Nephron (organoid): ENCODE results near the gene SUN2.

Experiments used
- H3K27ac Mint-ChIP-seq, 3 experiments: 2 replicates each; pipeline ENCODE4 v1.8.0; 2020; ENCODE audit warnings: mixed read lengths in 3 of 3, mild to moderate bottlenecking in 2 of 3, moderate library complexity in 1 of 3
- H3K27me3 Mint-ChIP-seq: 2 replicates; pipeline ENCODE4 v1.8.0; 2021; ENCODE audit warnings: low read depth, mild to moderate bottlenecking, moderate library complexity, mixed read lengths
- H3K36me3 Mint-ChIP-seq: 2 replicates; pipeline ENCODE4 v1.8.0; 2020; ENCODE audit warnings: low read depth, mixed read lengths
- H3K4me1 Mint-ChIP-seq: 2 replicates; pipeline ENCODE4 v1.8.0; 2020; ENCODE audit warnings: mixed read lengths
- H3K4me3 Mint-ChIP-seq, 3 experiments: 2 replicates each; pipeline ENCODE4 v1.8.0; 2020; ENCODE audit warnings: mild to moderate bottlenecking in 3 of 3, mixed read lengths in 3 of 3, moderate library complexity in 2 of 3
- H3K9me3 Mint-ChIP-seq: 2 replicates; pipeline ENCODE4 v1.8.0; 2020; ENCODE audit warnings: mixed read lengths
- TF ChIP-seq, protein P1 (sequence below), 3 experiments: fragments of 200-600 bp; sonication (generic); IDR thresholded peaks; one replicate each; pipeline ENCODE4 v1.5.0; 2021; ENCODE audit warnings: antibody characterized with exemption in 3 of 3; ENCODE audit not compliant: unreplicated experiment in 3 of 3

The SUN2 gene

DNA sequence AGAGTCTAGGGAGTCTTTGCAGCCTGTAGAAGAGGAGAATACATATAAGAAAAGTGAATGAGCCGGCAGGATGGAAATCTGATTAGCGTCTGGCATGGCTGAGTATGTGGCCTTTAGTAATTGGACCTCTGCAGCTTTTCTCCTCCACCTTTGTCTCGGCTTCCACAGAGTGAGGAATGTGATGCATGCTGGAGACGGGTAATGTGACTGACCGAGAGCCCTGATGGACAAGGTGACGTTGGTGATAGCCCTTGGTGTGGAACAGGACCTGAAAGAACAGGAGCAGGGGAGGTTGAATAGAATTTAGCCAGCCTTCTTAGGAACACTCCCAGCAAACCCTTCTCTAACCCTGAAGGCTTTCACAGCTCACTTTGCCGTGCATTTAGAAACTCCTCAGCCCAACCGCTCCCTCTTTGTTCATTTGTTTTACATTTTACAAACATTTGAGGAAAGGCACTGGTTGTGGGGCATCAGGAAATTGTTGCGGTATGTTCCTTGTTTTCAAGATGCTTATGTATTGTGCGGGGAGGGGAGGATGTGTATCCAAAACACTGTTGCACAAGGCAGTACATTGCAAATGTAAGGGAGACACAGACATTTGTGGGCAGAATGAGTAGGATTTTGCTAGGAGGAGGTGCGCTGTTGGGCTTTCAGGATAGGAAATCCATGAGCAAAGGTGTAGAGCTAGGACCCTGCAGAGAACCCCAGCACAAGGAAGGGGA lies 43.2 kb downstream of the SUN2 start:
- Mint-ChIP-seq H3K27me3 (no peaks in the 10 kb centered on the region), H3K27ac (peak overlapping the region; percentile 79 to 83 (median 81)), H3K9me3 (no peaks in the 10 kb centered on the region), H3K4me3 (peak overlapping the region in 1 of 3 experiments; percentile 20), H3K4me1 (peaks cover 74% of the 10 kb centered on the region), H3K36me3 (peaks cover 14% of the 10 kb centered on the region)
- TF ChIP-seq, protein P1, sequence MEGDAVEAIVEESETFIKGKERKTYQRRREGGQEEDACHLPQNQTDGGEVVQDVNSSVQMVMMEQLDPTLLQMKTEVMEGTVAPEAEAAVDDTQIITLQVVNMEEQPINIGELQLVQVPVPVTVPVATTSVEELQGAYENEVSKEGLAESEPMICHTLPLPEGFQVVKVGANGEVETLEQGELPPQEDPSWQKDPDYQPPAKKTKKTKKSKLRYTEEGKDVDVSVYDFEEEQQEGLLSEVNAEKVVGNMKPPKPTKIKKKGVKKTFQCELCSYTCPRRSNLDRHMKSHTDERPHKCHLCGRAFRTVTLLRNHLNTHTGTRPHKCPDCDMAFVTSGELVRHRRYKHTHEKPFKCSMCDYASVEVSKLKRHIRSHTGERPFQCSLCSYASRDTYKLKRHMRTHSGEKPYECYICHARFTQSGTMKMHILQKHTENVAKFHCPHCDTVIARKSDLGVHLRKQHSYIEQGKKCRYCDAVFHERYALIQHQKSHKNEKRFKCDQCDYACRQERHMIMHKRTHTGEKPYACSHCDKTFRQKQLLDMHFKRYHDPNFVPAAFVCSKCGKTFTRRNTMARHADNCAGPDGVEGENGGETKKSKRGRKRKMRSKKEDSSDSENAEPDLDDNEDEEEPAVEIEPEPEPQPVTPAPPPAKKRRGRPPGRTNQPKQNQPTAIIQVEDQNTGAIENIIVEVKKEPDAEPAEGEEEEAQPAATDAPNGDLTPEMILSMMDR (IDR thresholded peaks at IDR 0.05; ENCODE audit: unreplicated experiment in 3 of 3), result no peak

DNA sequence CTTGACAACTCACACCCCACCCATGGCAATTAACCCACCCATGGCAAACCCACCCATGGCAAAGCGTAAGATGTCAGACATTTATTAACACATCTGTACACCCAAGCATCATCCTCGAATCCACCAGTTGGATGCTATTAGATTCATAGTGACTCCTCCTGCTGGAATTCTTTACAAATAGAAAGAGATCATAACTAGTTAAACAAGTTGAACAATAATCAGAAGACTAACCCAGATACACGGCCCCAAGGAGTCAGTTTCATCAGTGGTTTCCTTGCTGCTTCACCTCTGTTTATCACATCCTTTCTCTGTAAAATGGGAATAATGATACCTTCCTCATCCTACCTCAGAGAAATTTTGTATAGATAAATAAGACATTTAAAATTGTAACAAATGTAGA lies 44.9 kb downstream of the SUN2 start:
- TF ChIP-seq, protein P1 (IDR thresholded peaks at IDR 0.05; ENCODE audit: unreplicated experiment in 3 of 3), result no peak
- no peak overlapping the region for H3K4me3 Mint-ChIP-seq
- H3K27me3 Mint-ChIP-seq, result no peaks in the 10 kb centered on the region
- peaks cover 72% of the 10 kb centered on the region for H3K4me1 Mint-ChIP-seq
- no peak overlapping the region for H3K27ac Mint-ChIP-seq
- H3K9me3 Mint-ChIP-seq, result no peaks in the 10 kb centered on the region
- no peaks in the 10 kb centered on the region for H3K36me3 Mint-ChIP-seq

DNA sequence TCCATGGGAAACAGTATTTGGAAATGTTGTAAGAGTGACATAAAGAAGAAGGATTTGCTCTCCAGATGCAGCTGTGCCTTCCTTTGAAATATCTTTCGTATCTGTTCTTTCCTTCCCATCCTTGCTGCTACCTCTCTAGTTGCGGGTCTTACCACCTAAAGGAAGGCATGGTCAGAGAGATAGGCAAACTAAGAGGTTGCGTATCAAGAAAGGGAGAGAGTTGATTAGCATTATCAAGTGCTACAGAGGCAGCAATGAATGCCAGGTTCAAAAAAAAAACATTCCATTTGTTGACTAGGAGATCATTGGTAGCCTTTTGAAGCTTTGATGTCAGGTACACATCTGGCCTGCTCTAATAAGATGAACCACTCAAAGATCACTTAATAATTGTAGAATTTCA lies 45.4 kb downstream of the SUN2 start:
- Mint-ChIP-seq H3K27me3 (no peaks in the 10 kb centered on the region), H3K9me3 (no peaks in the 10 kb centered on the region), H3K27ac (no peak overlapping the region), H3K4me3 (no peak overlapping the region), H3K4me1 (peaks cover 67% of the 10 kb centered on the region), H3K36me3 (no peaks in the 10 kb centered on the region)
- TF ChIP-seq, protein P1 (IDR thresholded peaks at IDR 0.05; ENCODE audit: unreplicated experiment in 3 of 3), result no peak

DNA sequence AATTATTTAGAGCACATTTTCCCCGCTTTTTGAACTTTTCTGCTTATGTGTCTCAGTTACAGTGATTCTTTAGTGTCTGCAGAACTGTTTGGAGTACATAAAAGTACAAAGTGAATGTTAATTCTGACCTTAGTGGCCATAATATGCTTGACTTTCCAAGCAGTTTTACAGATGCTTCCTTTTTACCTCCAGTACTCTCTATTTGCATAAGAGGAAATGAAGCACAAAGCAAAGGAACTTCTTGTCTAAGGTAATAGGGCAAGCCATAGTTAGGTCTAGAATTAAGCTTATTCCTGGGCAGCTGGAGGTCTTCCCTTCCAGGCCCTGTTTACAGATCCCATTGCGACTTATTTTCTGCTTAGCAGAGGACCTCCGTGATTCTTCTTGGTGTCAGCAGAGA lies 46.5 kb downstream of the SUN2 start:
- H3K27me3 Mint-ChIP-seq, result no peaks in the 10 kb centered on the region
- TF ChIP-seq, protein P1 (IDR thresholded peaks at IDR 0.05; ENCODE audit: unreplicated experiment in 3 of 3), result no peak

DNA sequence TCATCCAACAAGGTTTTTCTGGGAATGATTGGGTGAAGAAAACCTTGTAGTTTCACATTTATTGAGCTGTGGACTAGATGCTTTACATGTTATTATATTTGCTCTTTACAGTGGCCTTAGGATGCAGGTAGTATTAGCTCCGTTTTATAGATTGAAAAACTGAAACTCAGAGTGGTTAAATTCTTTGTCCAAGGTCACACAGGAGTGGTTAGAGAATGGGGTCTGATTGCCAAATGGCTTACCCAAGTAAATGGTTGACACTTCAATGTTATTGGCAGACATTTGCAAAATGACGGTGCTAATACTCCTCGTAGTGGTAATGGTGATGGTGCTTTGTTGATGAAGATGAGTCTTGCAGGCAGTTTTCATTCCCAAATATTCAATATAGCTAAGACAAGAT lies 47.8 kb downstream of the SUN2 start:
- Mint-ChIP-seq H3K36me3 (no peaks in the 10 kb centered on the region), H3K4me3 (peak overlapping the region; percentile 50 to 95 (median 92)), H3K27ac (no peak overlapping the region)

More for the DNA sequence above, 46.5 kb downstream of the SUN2 start:
- Mint-ChIP-seq H3K9me3 (no peaks in the 10 kb centered on the region), H3K27ac (no peak overlapping the region), H3K36me3 (no peaks in the 10 kb centered on the region), H3K4me1 (peaks cover 66% of the 10 kb centered on the region), H3K4me3 (peak overlapping the region; percentile 38 to 67 (median 42))

More for the DNA sequence above, 47.8 kb downstream of the SUN2 start:
- Mint-ChIP-seq H3K27me3 (no peaks in the 10 kb centered on the region), H3K9me3 (no peaks in the 10 kb centered on the region), H3K4me1 (peaks cover 54% of the 10 kb centered on the region)
- TF ChIP-seq, protein P1 (IDR thresholded peaks at IDR 0.05; ENCODE audit: unreplicated experiment in 3 of 3), result no peak
